Measurements from ENCODE around the gene TGM1.
"Not testable (repeated sequence)": the region's sequence is repeated elsewhere in the genome, so short reads cannot be mapped to it uniquely, and the experiment has no call there.

The TGM1 gene

GRCh38 chr14:24224618-24225071 is 38.3 kb downstream of the TGM1 start (continued):
- no peak for TF ChIP-seq ZXDB (tag by site-specific recombination; IDR thresholded peaks at IDR 0.05)
- TF ChIP-seq ZBTB48 (tag by site-specific recombination; IDR thresholded peaks at IDR 0.05) = no peak
- TF ChIP-seq ZBTB21 (tag by site-specific recombination; IDR thresholded peaks at IDR 0.05) = no peak
- no peak for TF ChIP-seq TRIM28 (IDR thresholded peaks at IDR 0.05; ENCODE audit: borderline replicate concordance, low read length)
- TF ChIP-seq OSR2 (tag by site-specific recombination; IDR thresholded peaks at IDR 0.05) = no peak
- no peak for TF ChIP-seq ZNF701 (tag by site-specific recombination; IDR thresholded peaks at IDR 0.05)

- POLR2A ChIA-PET; H3K4me1 ChIP-seq (ENCODE audit: control insufficient read depth, insufficient read depth, low read length); H3K9me3 ChIP-seq (ENCODE audit: control insufficient read depth, insufficient read depth, low read depth, low read length); H3K4me3 ChIP-seq (ENCODE audit: low read depth, low read length); H3K27ac ChIP-seq (ENCODE audit: extremely low read depth, low read depth, low read length): not testable (repeated sequence)
- peaks cover 17 to 18% of the 10 kb centered on the region in 2 experiments for H3K36me3 ChIP-seq (ENCODE audit: control insufficient read depth in 2 of 2, insufficient read depth in 1 of 2, low read length in 2 of 2)
- CTCF ChIA-PET = interaction anchor here (0.7 kb wide), 1 partner anchor 9 kb away, joined by 3 read pairs; the partner anchor contains the start of gene CHMP4A
Observed at GRCh38 chr14:24222987-24223386, 40.0 kb downstream of the TGM1 start.

- no peaks in the 10 kb centered on the region for H3K9me3 ChIP-seq (ENCODE audit: control insufficient read depth, insufficient read depth, low read depth, low read length)
- CTCF ChIA-PET = interaction anchor here (0.5 to 1.1 kb wide), 4 partner anchors 77 to 212 kb away, joined by 3 to 4 read pairs (median 3); no protein-coding TSS in a partner anchor
- H3K4me3 ChIP-seq (ENCODE audit: low read depth, low read length) = no peak overlapping the region
- H3K36me3 ChIP-seq (ENCODE audit: control insufficient read depth in 2 of 2, insufficient read depth in 1 of 2, low read length in 2 of 2) = peaks cover 6 to 14% of the 10 kb centered on the region in 2 experiments; a peak in 2 of 3 replicates
- TF ChIP-seq KLF1 (tag by site-specific recombination; IDR thresholded peaks at IDR 0.05) (no peak), ZNF26 (tag by site-specific recombination; IDR thresholded peaks at IDR 0.05) (no peak), ZNF610 (tag by site-specific recombination; IDR thresholded peaks at IDR 0.05; ENCODE audit: borderline replicate concordance) (no peak), ZNF677 (tag by site-specific recombination; IDR thresholded peaks at IDR 0.05) (no peak), ZNF426 (tag by site-specific recombination; IDR thresholded peaks at IDR 0.05) (no peak), ZNF843 (tag by site-specific recombination; IDR thresholded peaks at IDR 0.05) (no peak), BCL6B (tag by site-specific recombination; IDR thresholded peaks at IDR 0.05) (no peak), ZNF639 (tag by site-specific recombination; IDR thresholded peaks at IDR 0.05) (no peak), ZIC2 (tag by site-specific recombination; IDR thresholded peaks at IDR 0.05) (no peak), ZNF391 (tag by site-specific recombination; IDR thresholded peaks at IDR 0.05; ENCODE audit: borderline replicate concordance, low read depth) (no peak), ZNF174 (tag by site-specific recombination; IDR thresholded peaks at IDR 0.05) (no peak), ZNF701 (tag by site-specific recombination; IDR thresholded peaks at IDR 0.05) (no peak)
- POLR2A ChIA-PET = interaction anchor here (0.6 to 1.5 kb wide), 4 partner anchors 23 to 52 kb away, joined by 3 to 11 read pairs (median 6); partner anchors contain the start of genes RABGGTA, TINF2 and TM9SF1
- H3K4me1 ChIP-seq (ENCODE audit: control insufficient read depth, insufficient read depth, low read length) = no peaks in the 10 kb centered on the region
- no peak overlapping the region for H3K27ac ChIP-seq (ENCODE audit: extremely low read depth, low read depth, low read length)
Observed at GRCh38 chr14:24219521-24219920, 43.5 kb downstream of the TGM1 start.

Data from HEK293 (cell line).